HG02970 (cell line): ENCODE data around the gene GRK7.

ENCODE experiments used
- ATAC-seq: cut with Tn5 transposase; IDR thresholded peaks from one replicate; pipeline ENCODE4 v1.9.1; 2021; ENCODE audit warnings: mild to moderate bottlenecking, moderate library complexity, moderate number of reproducible peaks; ENCODE audit not compliant: unreplicated experiment, low FRiP score

The GRK7 gene

GRCh38 chr3:141763088-141763750 is at the start of gene GRK7:
GRK7 (plus strand) TSS chr3:141763408; CDS start chr3:141778285, 14,877 bp downstream.
- ATAC-seq = no peak

- no peak for ATAC-seq
These were observed 48.5 kb upstream of the GRK7 start for GRCh38 chr3:141714671-141715070.

GRCh38 chr3:141722081-141722480 is 41.1 kb upstream of the GRK7 start:
- ATAC-seq = no peak

GRCh38 chr3:141722648-141723047 is 40.6 kb upstream of the GRK7 start:
- no peak for ATAC-seq

- no peak for ATAC-seq
These were observed 40.0 kb upstream of the GRK7 start for GRCh38 chr3:141723255-141723654.

GRCh38 chr3:141724186-141724585 is 39.0 kb upstream of the GRK7 start:
- no peak for ATAC-seq

- ATAC-seq = no peak
These were observed 38.2 kb upstream of the GRK7 start for GRCh38 chr3:141725036-141725435.

- no peak for ATAC-seq
These were observed 36.7 kb upstream of the GRK7 start for GRCh38 chr3:141726483-141726882.

GRCh38 chr3:141728355-141728892 is 34.8 kb upstream of the GRK7 start:
- no peak for ATAC-seq

GRCh38 chr3:141729240-141729639 is 34.0 kb upstream of the GRK7 start:
- ATAC-seq = no peak

GRCh38 chr3:141735176-141735575 is 28.0 kb upstream of the GRK7 start:
- ATAC-seq = no peak

- no peak for ATAC-seq
These were observed 27.3 kb upstream of the GRK7 start for GRCh38 chr3:141735770-141736465.

GRCh38 chr3:141737093-141737492 is 26.1 kb upstream of the GRK7 start:
- no peak for ATAC-seq

- no peak for ATAC-seq
These were observed 25.6 kb upstream of the GRK7 start for GRCh38 chr3:141737678-141738021.

- ATAC-seq = peak; percentile 97
These were observed 25.0 kb upstream of the GRK7 start, which contains the start of gene RNF7 for GRCh38 chr3:141738022-141738890. RNF7 (plus strand) TSS chr3:141738298; CDS start chr3:141738342, 44 bp downstream.

GRCh38 chr3:141738891-141739363 is 24.3 kb upstream of the GRK7 start:
- no peak for ATAC-seq

GRCh38 chr3:141739731-141740130 is 23.5 kb upstream of the GRK7 start:
- no peak for ATAC-seq

- no peak for ATAC-seq
These were observed 22.9 kb upstream of the GRK7 start for GRCh38 chr3:141740349-141740748.

- no peak for ATAC-seq
These were observed 19.9 kb upstream of the GRK7 start for GRCh38 chr3:141743305-141743704.

GRCh38 chr3:141746962-141747361 is 16.2 kb upstream of the GRK7 start:
- no peak for ATAC-seq

- ATAC-seq = no peak
These were observed 9.8 kb upstream of the GRK7 start for GRCh38 chr3:141753399-141753798.
